Measurements from ENCODE around the gene M6PR. TPM values are rescaled to one million over a fixed set of nuclear protein-coding genes. Genes with fewer than 3 reads are reported as not detected.

M6PR gene
- total RNA-seq, 1 donor from 2014 or later: 192 TPM

DNA sequence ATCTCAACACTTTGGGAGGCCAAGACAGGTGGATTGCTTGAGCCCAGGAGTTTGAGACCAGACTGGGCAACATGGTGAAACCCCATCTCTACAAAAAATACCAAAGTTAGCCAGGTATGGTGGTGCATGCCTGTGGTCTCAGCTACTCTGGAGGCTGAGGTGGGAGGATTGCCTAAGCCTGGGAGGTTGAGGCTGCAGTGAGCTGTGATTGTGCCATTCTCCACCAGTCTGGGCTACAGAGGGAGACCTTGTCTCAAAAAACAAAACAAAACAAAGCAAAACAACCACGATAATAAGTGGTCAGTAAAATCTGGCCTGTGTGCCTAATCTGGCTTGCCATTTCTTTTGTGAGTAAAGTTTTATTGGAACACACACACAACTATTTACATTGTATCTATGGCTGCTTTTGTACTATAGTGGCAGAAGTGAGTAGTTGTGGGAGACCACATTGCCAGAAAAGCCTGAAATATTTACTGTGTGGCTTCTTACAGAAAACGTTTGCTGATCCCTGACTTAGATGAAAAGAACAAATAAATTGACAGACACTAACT is 20.5 kb upstream of the M6PR start:
- H3K4me3 Mint-ChIP-seq: no peak overlapping the region
- H3K27me3 Mint-ChIP-seq (ENCODE audit: insufficient read depth): peaks cover 2% of the 10 kb centered on the region
- intact Hi-C loops (cut with micrococcal nuclease): no loop called here
- peaks cover 3% of the 10 kb centered on the region for H3K36me3 Mint-ChIP-seq (ENCODE audit: low read depth)
- no peaks in the 10 kb centered on the region for H3K4me1 Mint-ChIP-seq (ENCODE audit: low read depth)
- no peak overlapping the region for H3K27ac Mint-ChIP-seq
- H3K9me3 Mint-ChIP-seq: peaks cover 34% of the 10 kb centered on the region
- DNase-seq (ENCODE audit: low spot score): no peak

DNA sequence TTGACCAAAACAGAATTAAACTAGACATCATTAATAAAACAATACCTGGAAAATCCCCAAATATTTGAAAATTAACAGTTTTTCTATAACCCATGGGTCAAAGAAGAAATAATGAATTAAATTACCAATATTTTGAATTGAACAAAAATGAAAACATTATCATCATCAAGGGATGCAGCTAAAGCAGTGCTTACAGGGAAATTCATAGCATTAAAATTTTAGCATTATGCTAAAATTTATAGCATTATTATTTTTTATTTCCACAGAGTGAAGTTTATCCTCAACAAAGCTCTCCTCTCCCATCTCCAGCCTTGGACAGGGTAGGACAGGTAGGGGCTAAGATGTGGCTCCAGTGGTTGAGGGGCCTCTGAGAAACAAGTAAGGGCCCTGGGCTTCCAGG is 19.3 kb upstream of the M6PR start:
- H3K9me3 Mint-ChIP-seq: peaks cover 34% of the 10 kb centered on the region
- no peak overlapping the region for H3K4me3 Mint-ChIP-seq
- H3K36me3 Mint-ChIP-seq (ENCODE audit: low read depth): peaks cover 10% of the 10 kb centered on the region
- DNase-seq (ENCODE audit: low spot score): no peak
- H3K4me1 Mint-ChIP-seq (ENCODE audit: low read depth): no peaks in the 10 kb centered on the region
- H3K27ac Mint-ChIP-seq: no peak overlapping the region
- intact Hi-C loops (cut with micrococcal nuclease): no loop called here
- no peaks in the 10 kb centered on the region for H3K27me3 Mint-ChIP-seq (ENCODE audit: insufficient read depth)

DNA sequence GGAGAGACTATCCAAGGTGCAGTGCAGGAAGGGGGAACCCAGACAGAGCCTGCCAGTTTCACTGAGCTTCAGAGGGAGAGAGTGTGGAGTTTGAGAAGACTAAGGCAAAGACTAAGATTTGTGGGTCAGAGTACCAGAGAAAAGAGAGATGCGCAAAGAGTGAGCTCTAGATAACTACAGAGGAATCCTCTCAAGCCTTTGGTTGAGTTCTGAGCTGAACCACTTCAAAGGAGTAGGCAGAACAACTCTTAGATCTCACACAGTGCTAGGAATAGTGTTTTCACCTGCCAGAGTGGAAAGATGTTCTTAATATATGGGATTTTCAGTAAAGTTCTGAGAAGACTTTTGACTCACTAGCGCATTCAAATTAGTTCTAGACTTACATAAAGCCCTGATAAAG is 10.7 kb upstream of the M6PR start:
- DNase-seq (ENCODE audit: low spot score): no peak
- intact Hi-C loops (cut with micrococcal nuclease): no loop called here
- H3K9me3 Mint-ChIP-seq: peaks cover 8% of the 10 kb centered on the region
- no peak overlapping the region for H3K4me3 Mint-ChIP-seq
- H3K27me3 Mint-ChIP-seq (ENCODE audit: insufficient read depth): no peaks in the 10 kb centered on the region
- no peak overlapping the region for H3K27ac Mint-ChIP-seq
- peaks cover 16% of the 10 kb centered on the region for H3K36me3 Mint-ChIP-seq (ENCODE audit: low read depth)
- H3K4me1 Mint-ChIP-seq (ENCODE audit: low read depth): peaks cover 6% of the 10 kb centered on the region

DNA sequence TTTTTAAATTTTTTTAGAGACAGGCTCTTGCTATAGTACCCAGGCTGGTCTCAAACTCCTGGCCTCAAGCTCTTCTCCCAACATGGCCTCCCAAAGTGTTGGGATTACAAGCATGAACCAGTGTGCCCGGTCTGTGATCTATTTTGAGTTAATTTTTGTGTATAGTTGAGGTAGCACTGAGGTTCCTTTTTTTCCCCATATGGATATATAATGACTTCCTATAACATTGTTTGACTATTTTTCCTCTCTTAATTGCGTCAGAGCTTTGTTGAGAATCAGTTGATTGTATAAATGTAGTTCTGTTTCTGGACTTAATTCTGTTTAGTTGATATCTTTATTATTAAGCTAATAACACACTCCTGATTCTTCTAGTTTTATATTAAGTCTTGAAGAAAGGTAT is 8.6 kb upstream of the M6PR start:
- Mint-ChIP-seq H3K9me3 (peaks cover 8% of the 10 kb centered on the region), H3K27ac (no peak overlapping the region), H3K4me1 (ENCODE audit: low read depth) (peaks cover 22% of the 10 kb centered on the region), H3K4me3 (no peak overlapping the region), H3K27me3 (ENCODE audit: insufficient read depth) (no peaks in the 10 kb centered on the region), H3K36me3 (ENCODE audit: low read depth) (peaks cover 14% of the 10 kb centered on the region)
- intact Hi-C loops (cut with micrococcal nuclease): no loop called here
- DNase-seq (ENCODE audit: low spot score): no peak

DNA sequence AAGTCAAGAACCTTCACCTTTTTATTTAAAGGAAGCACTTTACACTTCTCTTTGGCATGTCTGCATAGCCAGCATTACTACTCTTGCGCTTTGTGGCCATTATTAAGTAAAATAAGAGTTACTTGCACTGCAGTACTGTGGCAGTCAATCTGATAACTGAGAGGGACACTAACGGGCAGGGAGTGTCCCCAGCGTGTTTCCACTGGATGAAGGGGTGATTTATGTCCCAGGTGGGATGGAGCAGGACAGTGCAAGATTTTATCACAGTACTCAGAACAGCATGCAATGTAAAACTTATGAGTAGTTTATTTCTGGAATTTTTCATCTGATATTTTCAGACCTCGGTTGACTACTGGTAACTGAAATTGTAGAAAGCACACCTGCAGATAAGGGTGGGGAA is 8.1 kb upstream of the M6PR start:
- DNase-seq (ENCODE audit: low spot score): no peak
- Mint-ChIP-seq H3K9me3 (peaks cover 13% of the 10 kb centered on the region), H3K27ac (no peak overlapping the region), H3K36me3 (ENCODE audit: low read depth) (peaks cover 19% of the 10 kb centered on the region), H3K4me3 (no peak overlapping the region), H3K4me1 (ENCODE audit: low read depth) (peaks cover 27% of the 10 kb centered on the region), H3K27me3 (ENCODE audit: insufficient read depth) (no peaks in the 10 kb centered on the region)
- intact Hi-C loops (cut with micrococcal nuclease): no loop called here

DNA sequence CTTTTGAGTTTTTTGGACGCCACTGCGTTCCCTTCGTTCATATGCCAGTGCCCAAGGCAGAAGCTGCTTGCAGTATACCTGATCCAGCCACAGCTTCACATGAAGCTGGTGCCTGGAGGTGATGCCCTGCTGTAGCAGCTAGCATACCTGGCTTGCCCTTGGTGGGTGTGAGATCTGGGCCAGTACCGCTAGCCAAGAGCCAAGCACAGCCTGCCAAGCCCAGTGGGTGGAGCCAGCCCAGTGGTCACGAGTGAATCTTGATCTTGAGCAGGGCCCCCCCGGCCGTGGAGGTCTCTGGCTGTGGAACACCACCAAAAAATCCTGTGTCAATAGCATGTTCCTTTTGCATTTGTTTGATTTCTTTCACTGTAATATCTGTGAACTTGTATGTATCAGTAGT is 7.3 kb upstream of the M6PR start:
- Mint-ChIP-seq H3K27ac (no peak overlapping the region), H3K27me3 (ENCODE audit: insufficient read depth) (no peaks in the 10 kb centered on the region), H3K4me1 (ENCODE audit: low read depth) (peaks cover 32% of the 10 kb centered on the region), H3K9me3 (peaks cover 14% of the 10 kb centered on the region), H3K36me3 (ENCODE audit: low read depth) (peaks cover 17% of the 10 kb centered on the region), H3K4me3 (no peak overlapping the region)
- intact Hi-C loops (cut with micrococcal nuclease): no loop called here
- no peak for DNase-seq (ENCODE audit: low spot score)

DNA sequence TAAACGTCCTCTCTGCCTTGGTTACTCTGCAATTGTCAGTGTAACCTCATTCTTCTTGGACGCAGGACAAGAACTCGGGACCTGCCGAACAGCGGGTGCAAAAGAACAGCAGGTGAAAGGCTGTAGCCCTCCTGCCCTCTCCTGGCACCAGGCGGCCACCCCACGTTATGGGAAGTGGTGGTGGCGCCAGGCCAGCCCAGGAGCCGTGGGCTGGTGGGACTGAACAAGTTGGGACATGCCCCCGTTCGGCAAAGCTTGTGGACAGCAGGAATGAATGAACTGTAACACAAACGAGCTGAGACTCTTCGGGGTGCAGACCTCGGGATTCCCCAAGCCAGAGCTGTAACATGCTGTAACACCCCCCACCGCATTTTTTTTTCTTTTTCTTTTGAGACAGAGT is 6.6 kb upstream of the M6PR start:
- DNase-seq (ENCODE audit: low spot score): no peak
- Mint-ChIP-seq H3K4me1 (ENCODE audit: low read depth) (peaks cover 39% of the 10 kb centered on the region), H3K9me3 (peaks cover 14% of the 10 kb centered on the region), H3K27me3 (ENCODE audit: insufficient read depth) (no peaks in the 10 kb centered on the region), H3K4me3 (no peak overlapping the region), H3K36me3 (ENCODE audit: low read depth) (peaks cover 17% of the 10 kb centered on the region), H3K27ac (no peak overlapping the region)
- intact Hi-C loops (cut with micrococcal nuclease): no loop called here

DNA sequence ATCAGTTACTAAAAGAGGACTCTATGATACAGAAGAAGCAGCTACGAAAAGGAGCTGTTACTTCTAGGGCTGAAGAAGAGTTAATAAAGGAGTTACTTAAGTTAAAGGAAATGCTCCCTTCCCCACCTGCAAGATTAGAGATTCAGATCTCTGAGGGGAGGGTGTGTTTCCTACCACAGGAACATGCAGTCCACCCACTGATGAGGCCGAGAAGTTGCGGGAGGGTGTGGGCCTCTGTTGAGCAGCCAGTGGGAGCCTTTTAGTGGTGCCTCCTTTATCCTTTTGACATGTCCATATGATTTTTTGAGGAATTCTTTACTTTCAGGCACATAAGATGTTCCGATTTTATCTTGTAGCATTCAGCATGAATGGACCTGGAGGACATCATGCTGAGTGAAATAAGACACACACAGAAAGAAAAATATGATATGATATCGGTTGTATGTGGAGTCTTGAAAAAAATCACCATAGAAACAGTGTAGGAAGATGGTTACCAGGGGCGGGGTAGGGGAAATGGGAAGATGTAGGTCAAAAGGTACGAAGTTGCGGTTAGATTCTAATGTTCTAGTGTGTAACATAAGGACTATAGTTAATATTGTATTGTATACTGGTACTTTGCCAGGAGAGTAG is 4.4 kb upstream of the M6PR start:
- intact Hi-C loops (cut with micrococcal nuclease): loop anchor here (1.0 to 5.0 kb wide), 2 partner anchors 71 to 698 kb away; no protein-coding TSS in a partner anchor

DNA sequence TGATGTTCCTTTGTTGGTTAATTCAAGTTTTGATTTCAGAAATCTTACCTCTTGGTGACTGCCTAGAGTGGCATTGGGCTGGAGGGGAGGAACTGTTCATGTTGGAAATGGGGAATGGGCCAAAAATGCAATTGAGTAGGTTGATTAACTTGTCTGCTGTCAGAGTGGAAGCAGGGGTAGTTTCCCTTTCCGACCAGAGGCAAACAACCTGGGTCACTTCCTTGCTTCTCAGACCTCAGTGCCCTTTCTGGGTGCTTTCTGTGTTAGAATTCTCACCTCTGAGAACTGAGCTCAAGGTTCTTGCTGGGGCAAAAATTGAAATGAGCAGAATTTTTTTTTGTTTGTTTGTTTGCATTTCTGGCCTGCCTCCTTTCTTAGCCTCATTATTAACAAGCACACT is 2.3 kb upstream of the M6PR start:
- H3K36me3 Mint-ChIP-seq (ENCODE audit: low read depth): peaks cover 20% of the 10 kb centered on the region

More for the DNA sequence above, 4.4 kb upstream of the M6PR start:
- Mint-ChIP-seq H3K27ac (peak overlapping the region; percentile 67), H3K9me3 (peaks cover 14% of the 10 kb centered on the region), H3K4me3 (peak overlapping the region; percentile 25), H3K36me3 (ENCODE audit: low read depth) (peaks cover 19% of the 10 kb centered on the region), H3K4me1 (ENCODE audit: low read depth) (peaks cover 42% of the 10 kb centered on the region), H3K27me3 (ENCODE audit: insufficient read depth) (no peaks in the 10 kb centered on the region)
- no peak for DNase-seq (ENCODE audit: low spot score)

DNA sequence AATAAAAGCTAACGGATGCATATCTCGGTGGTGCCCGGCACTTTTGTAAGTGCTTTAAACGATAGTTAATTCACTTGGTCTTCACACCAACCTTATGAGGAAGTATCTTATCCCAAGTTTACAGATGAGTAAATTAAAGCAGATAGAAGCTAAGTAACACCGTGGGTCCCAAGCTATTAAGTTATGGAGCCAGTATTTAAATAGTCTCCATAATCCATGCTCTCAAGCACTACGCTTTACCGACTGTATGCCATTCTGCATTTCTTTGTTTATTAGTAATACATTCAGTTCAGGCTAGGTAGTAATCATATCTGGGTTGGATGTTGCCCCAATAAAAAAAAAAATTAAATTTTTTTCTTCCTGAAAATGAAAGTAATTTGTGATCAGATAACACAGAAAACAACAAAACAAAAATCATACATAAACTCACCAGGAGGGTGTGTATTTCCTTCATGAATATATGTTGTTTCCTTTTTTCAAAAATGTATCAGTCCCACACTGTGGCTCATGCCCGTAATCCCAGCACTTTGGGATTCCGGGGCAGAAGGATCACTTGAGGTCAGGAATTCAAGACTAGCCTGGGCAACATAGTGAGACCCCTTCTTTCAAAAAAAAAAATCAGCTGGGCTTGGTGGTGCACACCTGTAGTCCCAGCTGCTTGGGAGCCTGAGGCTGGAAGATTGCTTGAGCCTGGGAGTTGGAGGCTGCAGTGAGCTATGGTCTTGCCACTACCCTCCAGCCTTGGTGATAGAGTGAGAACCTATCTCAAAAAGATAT is 1.4 kb upstream of the M6PR start:
- no peak for DNase-seq (ENCODE audit: low spot score)
- H3K4me1 Mint-ChIP-seq (ENCODE audit: low read depth): peaks cover 71% of the 10 kb centered on the region
- H3K36me3 Mint-ChIP-seq (ENCODE audit: low read depth): peaks cover 24% of the 10 kb centered on the region
- peak overlapping the region; percentile 92 for H3K27ac Mint-ChIP-seq
- intact Hi-C loops (cut with micrococcal nuclease): loop anchor here (1.0 to 5.0 kb wide), 7 partner anchors 38 to 701 kb away; partner anchors contain the start of gene KLRG1
- H3K27me3 Mint-ChIP-seq (ENCODE audit: insufficient read depth): no peaks in the 10 kb centered on the region
- H3K9me3 Mint-ChIP-seq: peaks cover 14% of the 10 kb centered on the region
- peak overlapping the region; percentile 100 for H3K4me3 Mint-ChIP-seq

More for the DNA sequence above, 2.3 kb upstream of the M6PR start:
- peak overlapping the region; percentile 80 for H3K4me3 Mint-ChIP-seq
- intact Hi-C loops (cut with micrococcal nuclease): loop anchor here (1.0 to 5.0 kb wide), 4 partner anchors 37 to 701 kb away; partner anchors contain the start of gene KLRG1
- H3K9me3 Mint-ChIP-seq: peaks cover 14% of the 10 kb centered on the region
- H3K4me1 Mint-ChIP-seq (ENCODE audit: low read depth): peaks cover 64% of the 10 kb centered on the region
- DNase-seq (ENCODE audit: low spot score): no peak
- no peaks in the 10 kb centered on the region for H3K27me3 Mint-ChIP-seq (ENCODE audit: insufficient read depth)
- peak overlapping the region; percentile 69 for H3K27ac Mint-ChIP-seq

DNA sequence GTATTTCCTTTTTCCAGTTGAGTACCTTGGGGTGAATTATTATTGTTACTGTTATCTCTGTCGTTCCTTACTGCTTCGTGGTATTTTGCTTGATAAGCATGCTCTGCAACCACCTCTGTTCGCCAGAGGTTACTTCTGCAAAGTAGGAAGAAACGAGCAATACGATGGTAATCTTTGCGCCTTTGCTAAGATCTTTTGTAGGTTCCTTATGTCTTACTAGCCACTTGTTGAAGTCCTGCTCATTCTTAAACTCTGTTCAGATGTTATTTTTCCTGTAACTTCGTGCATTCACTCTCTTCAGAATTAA is 729 bp upstream of the M6PR start:
- no peak for DNase-seq (ENCODE audit: low spot score)
- Mint-ChIP-seq H3K9me3 (peaks cover 14% of the 10 kb centered on the region), H3K4me3 (peak overlapping the region; percentile 100), H3K4me1 (ENCODE audit: low read depth) (peaks cover 72% of the 10 kb centered on the region), H3K36me3 (ENCODE audit: low read depth) (peaks cover 27% of the 10 kb centered on the region), H3K27me3 (ENCODE audit: insufficient read depth) (no peaks in the 10 kb centered on the region), H3K27ac (peak overlapping the region; percentile 92)
- intact Hi-C loops (cut with micrococcal nuclease): loop anchor here (1.0 to 5.0 kb wide), 6 partner anchors 39 to 702 kb away; partner anchors contain the start of gene KLRG1

DNA sequence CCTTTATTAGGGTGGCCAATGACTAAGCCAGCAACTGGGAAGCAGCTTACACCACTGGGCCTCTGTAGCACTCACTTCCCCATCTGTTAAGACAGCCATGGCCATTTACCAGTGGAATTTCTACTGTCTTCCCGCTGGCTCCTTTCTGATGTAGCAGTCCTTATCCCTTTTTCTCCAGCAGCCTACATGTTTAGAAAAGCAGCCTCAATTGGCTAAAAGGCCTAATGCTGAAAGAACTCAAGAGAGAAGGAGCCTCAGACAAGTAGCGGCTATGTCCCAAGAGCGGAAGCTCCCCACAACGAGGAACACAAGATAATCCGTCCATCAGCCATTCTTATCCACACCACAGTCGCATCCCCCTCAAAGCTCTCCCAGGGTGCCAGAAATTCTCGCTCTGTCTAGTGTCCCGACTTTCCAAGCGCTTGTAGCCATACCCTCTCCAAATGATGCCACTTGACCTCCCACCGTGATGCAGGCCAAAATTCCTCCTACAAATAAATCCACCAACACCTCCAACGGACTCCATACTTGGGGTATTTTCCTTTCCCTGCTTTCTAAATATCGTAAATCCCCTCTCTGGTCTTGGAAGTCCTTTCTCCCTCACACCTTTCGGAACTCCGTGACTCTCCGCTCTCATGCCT is 624 bp downstream of the M6PR start:
- H3K4me1 Mint-ChIP-seq (ENCODE audit: low read depth): peaks cover 64% of the 10 kb centered on the region
- no peak for DNase-seq (ENCODE audit: low spot score)
- H3K27me3 Mint-ChIP-seq (ENCODE audit: insufficient read depth): no peaks in the 10 kb centered on the region
- intact Hi-C loops (cut with micrococcal nuclease): loop anchor here (1.0 to 5.0 kb wide), 4 partner anchors 35 to 918 kb away; partner anchors contain the start of genes CLEC2B, PHC1 and RIMKLB
- H3K36me3 Mint-ChIP-seq (ENCODE audit: low read depth): peaks cover 27% of the 10 kb centered on the region
- peaks cover 10% of the 10 kb centered on the region for H3K9me3 Mint-ChIP-seq
- peak overlapping the region; percentile 100 for H3K4me3 Mint-ChIP-seq
- peak overlapping the region; percentile 92 for H3K27ac Mint-ChIP-seq
